ENCODE results near the gene DICER1.

Gene DICER1

GRCh38 chr14:95174184-95174792 lies 17.0 kb upstream of the DICER1 start:
- TF ChIP-seq CTCF (IDR thresholded peaks at IDR 0.05; ENCODE audit: insufficient read depth, low read depth, low read length, missing control alignments), result no peak
- no peak for DNase-seq (ENCODE audit: low read depth)
- no peak overlapping the region for H3K4me3 ChIP-seq (ENCODE audit: low read depth, low read length)

- DNase-seq (ENCODE audit: low read depth), result no peak
- no peak overlapping the region for H3K4me3 ChIP-seq (ENCODE audit: low read depth, low read length)
- no peak for TF ChIP-seq CTCF (IDR thresholded peaks at IDR 0.05; ENCODE audit: insufficient read depth, low read depth, low read length, missing control alignments)
Observed at GRCh38 chr14:95173518-95173917, 16.2 kb upstream of the DICER1 start.

GRCh38 chr14:95167177-95167576 lies 9.8 kb upstream of the DICER1 start:
- no peak for TF ChIP-seq CTCF (IDR thresholded peaks at IDR 0.05; ENCODE audit: insufficient read depth, low read depth, low read length, missing control alignments)
- no peak overlapping the region for H3K4me3 ChIP-seq (ENCODE audit: low read depth, low read length)
- no peak for DNase-seq (ENCODE audit: low read depth)

GRCh38 chr14:95165517-95165916 lies 8.2 kb upstream of the DICER1 start:
- no peak for DNase-seq (ENCODE audit: low read depth)
- TF ChIP-seq CTCF (IDR thresholded peaks at IDR 0.05; ENCODE audit: insufficient read depth, low read depth, low read length, missing control alignments), result no peak
- H3K4me3 ChIP-seq (ENCODE audit: low read depth, low read length), result no peak overlapping the region

- no peak for TF ChIP-seq CTCF (IDR thresholded peaks at IDR 0.05; ENCODE audit: insufficient read depth, low read depth, low read length, missing control alignments)
- DNase-seq (ENCODE audit: low read depth), result no peak
- H3K4me3 ChIP-seq (ENCODE audit: low read depth, low read length), result no peak overlapping the region
Observed at GRCh38 chr14:95164506-95164905, 7.2 kb upstream of the DICER1 start.

GRCh38 chr14:95163666-95164065 lies 6.3 kb upstream of the DICER1 start:
- no peak for DNase-seq (ENCODE audit: low read depth)
- no peak for TF ChIP-seq CTCF (IDR thresholded peaks at IDR 0.05; ENCODE audit: insufficient read depth, low read depth, low read length, missing control alignments)
- no peak overlapping the region for H3K4me3 ChIP-seq (ENCODE audit: low read depth, low read length)

GRCh38 chr14:95163132-95163531 lies 5.8 kb upstream of the DICER1 start:
- H3K4me3 ChIP-seq (ENCODE audit: low read depth, low read length), result no peak overlapping the region
- DNase-seq (ENCODE audit: low read depth), result no peak
- TF ChIP-seq CTCF (IDR thresholded peaks at IDR 0.05; ENCODE audit: insufficient read depth, low read depth, low read length, missing control alignments), result no peak
